WTC11 (cell line): ENCODE data around the gene DAPK1. TPM values are rescaled to one million over a fixed set of nuclear protein-coding genes. Genes with fewer than 3 reads are reported as not detected.

Experiments used
- ATAC-seq: fragments of 200-7000 bp; cut with Tn5 transposase; 2 replicates; pipeline ENCODE4 v1.10.0; 2021; ENCODE audit warnings: mild to moderate bottlenecking, moderate library complexity
- CTCF ChIA-PET: fragments of 300-600 bp; sonication (Branson Sonifier 250); formaldehyde crosslinking; loops from one replicate; lab custom pipeline; 2021; ENCODE audit warnings: antibody characterized with exemption; lab: Charles Lee
- POLR2A ChIA-PET: fragments of 350-600 bp; sonication (Branson Sonifier 250); formaldehyde crosslinking; loops from one replicate; lab custom pipeline; 2021; ENCODE audit warnings: antibody characterized with exemption; lab: Charles Lee
- DNase-seq: peaks from one replicate; pipeline ENCODE4 v3.0.0; 2021; ENCODE audit warnings: low spot score
- H3K27ac Mint-ChIP-seq: 2 replicates; pipeline ENCODE4 v1.8.0; 2021; ENCODE audit warnings: mixed read lengths
- H3K27me3 Mint-ChIP-seq: 2 replicates; pipeline ENCODE4 v1.8.0; 2021; ENCODE audit warnings: low read depth, mild to moderate bottlenecking, moderate library complexity, mixed read lengths
- H3K36me3 Mint-ChIP-seq: 2 replicates; pipeline ENCODE4 v1.8.0; 2021; ENCODE audit warnings: mixed read lengths
- H3K4me1 Mint-ChIP-seq: 2 replicates; pipeline ENCODE4 v1.8.0; 2022; ENCODE audit warnings: mixed read lengths
- H3K4me3 Mint-ChIP-seq: 2 replicates; pipeline ENCODE4 v1.8.0; 2021; ENCODE audit warnings: mild to moderate bottlenecking, moderate library complexity, mixed read lengths
- H3K9me3 Mint-ChIP-seq: 2 replicates; pipeline ENCODE4 v1.8.0; 2021; ENCODE audit warnings: mixed read lengths
- CREB1 ChIP-seq: sonication (generic); formaldehyde crosslinking; IDR thresholded peaks from 2 replicates; pipeline ENCODE4 v1.8.0; 2023; ENCODE audit warnings: mild to moderate bottlenecking, missing genetic modification reagents
- E2F5 ChIP-seq: sonication (generic); formaldehyde crosslinking; IDR thresholded peaks from 2 replicates; pipeline ENCODE4 v1.8.1; 2022; ENCODE audit warnings: mild to moderate bottlenecking, moderate library complexity, missing genetic modification reagents
- FOXJ3 ChIP-seq: sonication (generic); formaldehyde crosslinking; IDR thresholded peaks from 2 replicates; pipeline ENCODE4 v1.9.0; 2021; ENCODE audit warnings: missing genetic modification reagents, mild to moderate bottlenecking, borderline replicate concordance
- GRHL2 ChIP-seq: fragments of 250-450 bp; sonication (Bioruptor Pico); IDR thresholded peaks from 2 replicates; pipeline ENCODE4 v1.8.0; 2022; ENCODE audit warnings: mild to moderate bottlenecking, moderate library complexity; ENCODE audit not compliant: insufficient replicate concordance, severe bottlenecking
- HMGA2 ChIP-seq: fragments of 250-450 bp; sonication (Bioruptor Pico); IDR thresholded peaks from 2 replicates; pipeline ENCODE4 v1.4.0; 2021; ENCODE audit warnings: mild to moderate bottlenecking, moderate library complexity
- HMGXB4 ChIP-seq: sonication (generic); formaldehyde crosslinking; IDR thresholded peaks from 2 replicates; pipeline ENCODE4 v1.8.1; 2023; ENCODE audit warnings: mild to moderate bottlenecking, moderate library complexity, missing genetic modification reagents
- JAZF1 ChIP-seq: fragments of 250-450 bp; sonication (Bioruptor Pico); IDR thresholded peaks from 2 replicates; pipeline ENCODE4 v1.9.0; 2021; ENCODE audit warnings: moderate library complexity, mild to moderate bottlenecking, inconsistent platforms
- MYBL2 ChIP-seq: sonication (generic); formaldehyde crosslinking; IDR thresholded peaks from 2 replicates; pipeline ENCODE4 v1.8.1; 2023; ENCODE audit warnings: mild to moderate bottlenecking, moderate library complexity, missing genetic modification reagents
- NFE2L1 ChIP-seq: sonication (generic); formaldehyde crosslinking; IDR thresholded peaks from 2 replicates; pipeline ENCODE4 v1.8.1; 2023; ENCODE audit warnings: missing genetic modification reagents
- NFYB ChIP-seq: sonication (generic); formaldehyde crosslinking; conservative IDR thresholded peaks from 2 replicates; pipeline ENCODE4 v1.8.0; 2022; ENCODE audit warnings: low read depth, missing genetic modification reagents
- NR2C2 ChIP-seq: sonication (generic); formaldehyde crosslinking; IDR thresholded peaks from 2 replicates; pipeline ENCODE4 v1.8.0; 2022; ENCODE audit warnings: mild to moderate bottlenecking, missing genetic modification reagents
- OVOL2 ChIP-seq: fragments of 250-450 bp; sonication (Bioruptor Pico); IDR thresholded peaks from 2 replicates; pipeline ENCODE4 v1.9.0; 2021; ENCODE audit warnings: mild to moderate bottlenecking, borderline replicate concordance
- RORB ChIP-seq: fragments of 250-450 bp; sonication (Bioruptor Pico); IDR thresholded peaks from 2 replicates; pipeline ENCODE4 v1.9.0; 2021; ENCODE audit warnings: mild to moderate bottlenecking
- TP53 ChIP-seq: sonication (generic); formaldehyde crosslinking; IDR thresholded peaks from 2 replicates; pipeline ENCODE4 v1.8.1; 2023; ENCODE audit warnings: mild to moderate bottlenecking, missing genetic modification reagents
- ZBTB21 ChIP-seq: sonication (generic); formaldehyde crosslinking; IDR thresholded peaks from 2 replicates; pipeline ENCODE4 v1.8.1; 2023; ENCODE audit warnings: mild to moderate bottlenecking, missing genetic modification reagents, borderline replicate concordance
- ZMAT4 ChIP-seq: fragments of 250-450 bp; sonication (Bioruptor Pico); IDR thresholded peaks from 2 replicates; pipeline ENCODE4 v1.9.0; 2021; ENCODE audit warnings: mild to moderate bottlenecking
- ZNF219 ChIP-seq: sonication (generic); formaldehyde crosslinking; IDR thresholded peaks from 2 replicates; pipeline ENCODE4 v1.8.0; 2023; ENCODE audit warnings: missing genetic modification reagents, mild to moderate bottlenecking, borderline replicate concordance
- ZNF232 ChIP-seq: sonication (generic); formaldehyde crosslinking; IDR thresholded peaks from 2 replicates; pipeline ENCODE4 v1.8.0; 2022; ENCODE audit warnings: mild to moderate bottlenecking, missing genetic modification reagents
- ZNF317 ChIP-seq: sonication (generic); formaldehyde crosslinking; IDR thresholded peaks from 2 replicates; pipeline ENCODE4 v1.8.1; 2023; ENCODE audit warnings: low read depth, mild to moderate bottlenecking, moderate library complexity, missing genetic modification reagents, borderline replicate concordance
- ZNF423 ChIP-seq: fragments of 250-450 bp; sonication (Bioruptor Pico); IDR thresholded peaks from 2 replicates; pipeline ENCODE4 v2.1.2; 2022; ENCODE audit warnings: mild to moderate bottlenecking, moderate library complexity
- ZNF512 ChIP-seq: sonication (generic); formaldehyde crosslinking; IDR thresholded peaks from 2 replicates; pipeline ENCODE4 v1.8.1; 2022; ENCODE audit warnings: missing genetic modification reagents, borderline replicate concordance
- ZNF532 ChIP-seq: fragments of 250-450 bp; sonication (Bioruptor Pico); IDR thresholded peaks from 2 replicates; pipeline ENCODE4 v1.9.0; 2021; ENCODE audit warnings: mild to moderate bottlenecking, borderline replicate concordance
- ZNF671 ChIP-seq: fragments of 250-450 bp; sonication (Bioruptor Pico); IDR thresholded peaks from 2 replicates; pipeline ENCODE4 v1.8.0; 2021; ENCODE audit warnings: mild to moderate bottlenecking
- total RNA-seq: library from RNA; stranded (reverse); gene quantifications from 3 replicates; pipeline ENCODE4 v1.2.3, GENCODE V29; 2021

Gene DAPK1
- total RNA-seq, 1 experiment from 2014 or later = 129 TPM

- TF ChIP-seq ZNF512 (CRISPR knock-in tag) (no peak), HMGA2 (CRISPR knock-in tag) (no peak), OVOL2 (CRISPR knock-in tag) (no peak), GRHL2 (no peak)
Observed at GRCh38 chr9:87739546-87739945, 241.9 kb downstream of the DAPK1 start (continued).

GRCh38 chr9:87740209-87740608, 242.5 kb downstream of the DAPK1 start:
- H3K9me3 Mint-ChIP-seq = peaks cover 42% of the 10 kb centered on the region
- H3K36me3 Mint-ChIP-seq = peaks cover 20% of the 10 kb centered on the region
- POLR2A ChIA-PET = no interaction called here
- no peaks in the 10 kb centered on the region for H3K4me1 Mint-ChIP-seq
- H3K27ac Mint-ChIP-seq = no peak overlapping the region
- TF ChIP-seq ZNF671 = no peak
- TF ChIP-seq FOXJ3 = no peak
- TF ChIP-seq ZNF423 (CRISPR knock-in tag) = no peak
- no peak for TF ChIP-seq HMGXB4 (CRISPR knock-in tag)
- no peak for TF ChIP-seq ZMAT4 (CRISPR knock-in tag)
- TF ChIP-seq TP53 (CRISPR knock-in tag) = no peak
- no peak for TF ChIP-seq E2F5 (CRISPR knock-in tag)
- TF ChIP-seq ZNF232 (CRISPR knock-in tag) = no peak
- ATAC-seq = no peak
- H3K4me3 Mint-ChIP-seq = no peak overlapping the region
- H3K27me3 Mint-ChIP-seq = no peaks in the 10 kb centered on the region; the same call in none of the 2 replicates
- CTCF ChIA-PET = no interaction called here
- DNase-seq = no peak

GRCh38 chr9:87741326-87741725, 243.7 kb downstream of the DAPK1 start:
- ChIA-PET CTCF (no interaction called here), POLR2A (no interaction called here)
- DNase-seq = no peak
- no peak overlapping the region for H3K4me3 Mint-ChIP-seq
- TF ChIP-seq MYBL2 (CRISPR knock-in tag) (no peak), ZBTB21 (CRISPR knock-in tag) (no peak), RORB (CRISPR knock-in tag) (no peak), NFE2L1 (CRISPR knock-in tag) (no peak), NFYB (CRISPR knock-in tag) (no peak), TP53 (CRISPR knock-in tag) (no peak)
- H3K27me3 Mint-ChIP-seq = no peaks in the 10 kb centered on the region; the same call in none of the 2 replicates
- no peak for ATAC-seq
- H3K36me3 Mint-ChIP-seq = peaks cover 20% of the 10 kb centered on the region
- no peak overlapping the region for H3K27ac Mint-ChIP-seq
- H3K4me1 Mint-ChIP-seq = no peaks in the 10 kb centered on the region
- peaks cover 42% of the 10 kb centered on the region for H3K9me3 Mint-ChIP-seq

- CTCF ChIA-PET = no interaction called here
- H3K9me3 Mint-ChIP-seq = peaks cover 42% of the 10 kb centered on the region
- no peaks in the 10 kb centered on the region for H3K4me1 Mint-ChIP-seq
- no peak overlapping the region for H3K27ac Mint-ChIP-seq
- DNase-seq (no peak), ATAC-seq (no peak)
- peaks cover 20% of the 10 kb centered on the region for H3K36me3 Mint-ChIP-seq
- POLR2A ChIA-PET = no interaction called here
- H3K27me3 Mint-ChIP-seq = no peaks in the 10 kb centered on the region; the same call in none of the 2 replicates
- H3K4me3 Mint-ChIP-seq = no peak overlapping the region
- TF ChIP-seq ZNF219 = no peak
- TF ChIP-seq HMGA2 (CRISPR knock-in tag) = no peak
- no peak for TF ChIP-seq JAZF1 (CRISPR knock-in tag)
- TF ChIP-seq ZNF532 (CRISPR knock-in tag) = no peak
- TF ChIP-seq NR2C2 (CRISPR knock-in tag) = no peak
- no peak for TF ChIP-seq CREB1 (CRISPR knock-in tag)
- TF ChIP-seq ZNF317 = no peak
- no peak for TF ChIP-seq ZNF423 (CRISPR knock-in tag)
Observed at GRCh38 chr9:87741891-87742290, 244.2 kb downstream of the DAPK1 start.
